22Rv1 (cell line): ENCODE data around the gene NAT9.

Experiments
- ZFX ChIP-seq: fragments of 450-650 bp; IDR thresholded peaks from 2 replicates; pipeline ENCODE4 v1.6.1; 2017; ENCODE audit warnings: antibody characterized with exemption, borderline replicate concordance
- TF ChIP-seq, protein P1 (sequence below): fragments of 450-650 bp; IDR thresholded peaks from 2 replicates; pipeline ENCODE4 v1.5.1; 2017; ENCODE audit warnings: mild to moderate bottlenecking

DNA sequence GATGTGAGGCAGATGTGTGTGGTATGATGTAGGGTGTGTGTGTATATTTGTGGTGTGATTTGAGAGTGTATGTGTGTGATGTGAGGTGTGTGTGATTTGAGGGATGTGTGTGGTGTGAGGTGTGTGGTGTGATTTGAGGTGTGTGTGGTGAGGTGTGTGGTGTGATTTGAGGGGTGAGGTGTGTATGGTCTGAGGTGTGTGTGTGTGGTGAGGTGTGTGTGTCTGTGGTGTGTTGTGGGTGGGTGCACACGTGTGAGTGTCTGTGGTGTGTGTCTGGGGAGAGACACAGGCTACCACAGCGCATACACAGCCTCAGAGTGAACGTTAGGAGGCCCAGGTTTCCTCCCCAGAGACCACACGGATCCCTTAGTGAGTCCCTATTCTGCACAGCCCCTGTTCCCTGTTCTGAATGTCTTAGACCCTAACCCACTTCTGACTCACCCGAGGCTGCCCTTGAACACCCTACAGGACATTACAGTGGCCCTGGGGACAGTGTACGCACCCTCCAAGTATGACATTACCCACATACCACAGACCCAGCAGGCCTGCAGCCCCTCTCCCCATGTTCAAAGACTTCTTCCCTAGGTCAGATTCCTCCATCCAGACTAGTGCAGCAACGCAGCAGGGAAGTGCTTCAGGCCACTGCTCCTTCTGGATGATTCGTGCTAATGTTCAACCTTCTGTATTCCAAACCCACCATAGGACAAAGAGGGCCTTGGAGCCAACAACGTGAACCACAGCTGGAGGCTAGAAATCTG is 42.6 kb downstream of the NAT9 start:
- TF ChIP-seq, protein P1, sequence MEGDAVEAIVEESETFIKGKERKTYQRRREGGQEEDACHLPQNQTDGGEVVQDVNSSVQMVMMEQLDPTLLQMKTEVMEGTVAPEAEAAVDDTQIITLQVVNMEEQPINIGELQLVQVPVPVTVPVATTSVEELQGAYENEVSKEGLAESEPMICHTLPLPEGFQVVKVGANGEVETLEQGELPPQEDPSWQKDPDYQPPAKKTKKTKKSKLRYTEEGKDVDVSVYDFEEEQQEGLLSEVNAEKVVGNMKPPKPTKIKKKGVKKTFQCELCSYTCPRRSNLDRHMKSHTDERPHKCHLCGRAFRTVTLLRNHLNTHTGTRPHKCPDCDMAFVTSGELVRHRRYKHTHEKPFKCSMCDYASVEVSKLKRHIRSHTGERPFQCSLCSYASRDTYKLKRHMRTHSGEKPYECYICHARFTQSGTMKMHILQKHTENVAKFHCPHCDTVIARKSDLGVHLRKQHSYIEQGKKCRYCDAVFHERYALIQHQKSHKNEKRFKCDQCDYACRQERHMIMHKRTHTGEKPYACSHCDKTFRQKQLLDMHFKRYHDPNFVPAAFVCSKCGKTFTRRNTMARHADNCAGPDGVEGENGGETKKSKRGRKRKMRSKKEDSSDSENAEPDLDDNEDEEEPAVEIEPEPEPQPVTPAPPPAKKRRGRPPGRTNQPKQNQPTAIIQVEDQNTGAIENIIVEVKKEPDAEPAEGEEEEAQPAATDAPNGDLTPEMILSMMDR, result no peak
- no peak for TF ChIP-seq ZFX
